RWPE1 (cell line): Measurements from ENCODE around the gene DNHD1.

Experiments
- CTCF ChIA-PET: fragments of 350-600 bp; sonication (Branson Sonifier 250); formaldehyde crosslinking; extraction: SDS; loops from one replicate; lab custom pipeline; 2021; lab: Yijun Ruan, JAX
- POLR2A ChIA-PET: fragments of 400-600 bp; formaldehyde crosslinking; extraction: SDS; loops from one replicate; lab custom pipeline; 2020; ENCODE audit warnings: antibody characterized with exemption; ENCODE audit not compliant: low non-redundant PET; lab: Yijun Ruan, JAX
- DNase-seq: peaks from one replicate; pipeline ENCODE4 v3.0.0; 2012; ENCODE audit warnings: low spot score
- H3K27ac ChIP-seq: fragments of 450-650 bp; 2 replicates; pipeline ENCODE4 v1.5.1; 2017
- TF ChIP-seq, protein P1 (sequence below): fragments of 450-650 bp; conservative IDR thresholded peaks from 2 replicates; pipeline ENCODE4 v1.5.1; 2017; ENCODE audit warnings: low read depth, mild to moderate bottlenecking

Gene DNHD1

DNA sequence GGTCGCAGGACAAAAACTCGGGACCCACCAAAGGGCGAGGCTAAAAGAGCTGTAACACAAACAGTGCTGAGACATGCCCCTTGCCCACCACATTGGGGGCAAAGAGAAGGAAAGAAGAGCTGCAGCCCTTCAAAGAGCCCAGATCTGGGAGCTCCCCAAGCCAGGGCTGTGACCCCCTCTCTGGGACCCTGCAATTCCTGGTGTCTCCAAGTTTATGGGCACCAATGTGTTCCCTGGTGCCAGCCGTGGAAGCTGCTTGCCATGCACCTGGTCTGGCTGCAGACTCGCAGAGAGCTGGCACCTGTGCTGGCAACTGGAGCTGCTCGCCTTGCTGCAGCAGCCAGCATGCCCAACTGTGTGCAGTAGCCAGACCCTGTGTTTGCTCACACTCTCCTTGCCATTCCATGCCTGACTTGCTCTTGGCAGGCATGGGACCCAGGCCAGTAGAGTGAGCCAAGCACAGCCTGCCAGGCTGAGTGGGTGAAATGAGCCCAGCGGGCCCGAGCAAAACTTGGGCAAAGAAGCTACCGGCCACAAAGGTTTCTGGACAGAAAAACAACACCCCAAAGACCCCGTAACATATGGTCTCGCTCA lies 90.4 kb downstream of the DNHD1 start:
- ChIA-PET CTCF (interaction anchor here (1.2 kb wide), 1 partner anchor 56 kb away, joined by 4 read pairs; no protein-coding TSS in a partner anchor), POLR2A (no interaction called here)
- no peak overlapping the region for H3K27ac ChIP-seq

DNA sequence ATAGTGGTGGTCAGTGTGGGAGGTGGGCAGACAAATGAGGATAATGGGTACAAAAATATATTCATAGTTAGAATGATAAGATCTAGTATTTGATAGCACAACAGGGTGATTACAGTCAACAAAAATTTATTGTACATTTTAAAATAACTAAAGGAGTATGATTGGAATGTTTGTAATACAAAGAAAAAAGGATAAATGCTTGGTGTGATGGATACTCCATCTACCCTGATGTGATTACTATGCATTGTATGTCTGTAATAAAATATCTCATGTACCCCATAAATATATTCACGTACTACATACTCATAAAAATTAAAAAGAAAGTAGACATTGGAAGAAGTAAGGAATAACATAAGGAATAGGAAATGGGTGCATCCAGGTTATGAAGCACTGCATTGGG lies 90.9 kb downstream of the DNHD1 start:
- TF ChIP-seq, protein P1, sequence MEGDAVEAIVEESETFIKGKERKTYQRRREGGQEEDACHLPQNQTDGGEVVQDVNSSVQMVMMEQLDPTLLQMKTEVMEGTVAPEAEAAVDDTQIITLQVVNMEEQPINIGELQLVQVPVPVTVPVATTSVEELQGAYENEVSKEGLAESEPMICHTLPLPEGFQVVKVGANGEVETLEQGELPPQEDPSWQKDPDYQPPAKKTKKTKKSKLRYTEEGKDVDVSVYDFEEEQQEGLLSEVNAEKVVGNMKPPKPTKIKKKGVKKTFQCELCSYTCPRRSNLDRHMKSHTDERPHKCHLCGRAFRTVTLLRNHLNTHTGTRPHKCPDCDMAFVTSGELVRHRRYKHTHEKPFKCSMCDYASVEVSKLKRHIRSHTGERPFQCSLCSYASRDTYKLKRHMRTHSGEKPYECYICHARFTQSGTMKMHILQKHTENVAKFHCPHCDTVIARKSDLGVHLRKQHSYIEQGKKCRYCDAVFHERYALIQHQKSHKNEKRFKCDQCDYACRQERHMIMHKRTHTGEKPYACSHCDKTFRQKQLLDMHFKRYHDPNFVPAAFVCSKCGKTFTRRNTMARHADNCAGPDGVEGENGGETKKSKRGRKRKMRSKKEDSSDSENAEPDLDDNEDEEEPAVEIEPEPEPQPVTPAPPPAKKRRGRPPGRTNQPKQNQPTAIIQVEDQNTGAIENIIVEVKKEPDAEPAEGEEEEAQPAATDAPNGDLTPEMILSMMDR: no peak
- CTCF ChIA-PET: interaction anchor here (1.2 kb wide), 1 partner anchor 57 kb away, joined by 4 read pairs; no protein-coding TSS in a partner anchor
- POLR2A ChIA-PET: no interaction called here
- H3K27ac ChIP-seq: no peak overlapping the region
- no peak for DNase-seq

More for the DNA sequence above, 90.4 kb downstream of the DNHD1 start:
- no peak for DNase-seq
- TF ChIP-seq, protein P1: no peak

- ChIA-PET POLR2A (no interaction called here), CTCF (interaction anchor here (0.6 to 0.7 kb wide), 3 partner anchors 28 to 306 kb away, joined by 3 to 6 read pairs (median 3); no protein-coding TSS in a partner anchor)
Measured at GRCh38 chr11:6594142-6594768, 97.2 kb downstream of the DNHD1 start.

DNA sequence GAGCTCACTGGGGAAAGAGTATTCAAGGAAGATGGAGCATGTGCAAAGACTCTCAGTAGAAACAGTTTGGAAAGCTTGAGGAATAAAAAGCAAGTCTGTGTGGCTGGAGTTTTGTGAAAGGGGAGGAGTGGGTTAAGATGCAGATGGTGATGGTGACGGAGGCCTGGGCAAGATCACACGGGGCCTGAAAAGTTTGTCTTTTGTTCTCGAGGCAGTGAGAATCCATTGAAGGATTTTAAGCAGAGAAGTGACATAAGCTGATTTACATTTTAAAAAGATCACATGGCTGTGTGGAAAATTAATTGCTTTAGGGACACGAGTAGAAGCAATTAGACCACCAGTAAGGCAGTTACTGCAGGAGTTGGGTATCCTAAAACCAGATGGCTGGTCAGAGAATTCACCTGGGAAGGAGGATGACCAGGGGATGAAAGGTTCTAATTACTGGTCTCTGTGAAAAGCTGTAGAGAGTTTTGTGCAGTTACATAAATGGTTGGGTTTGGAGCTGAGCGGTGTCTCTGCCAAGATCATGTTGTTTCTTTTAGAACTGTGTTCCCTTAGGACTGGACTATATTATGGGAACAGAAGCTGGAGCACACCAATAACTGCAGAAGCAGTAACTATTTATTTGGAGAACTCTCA lies 99.3 kb downstream of the DNHD1 start:
- CTCF ChIA-PET: interaction anchor here (0.6 kb wide), 1 partner anchor 28 kb away, joined by 3 read pairs; no protein-coding TSS in a partner anchor
- TF ChIP-seq, protein P1: no peak
- H3K27ac ChIP-seq: no peak overlapping the region
- no peak for DNase-seq
- POLR2A ChIA-PET: no interaction called here

More at GRCh38 chr11:6594142-6594768, 97.2 kb downstream of the DNHD1 start:
- DNase-seq: no peak
- no peak overlapping the region for H3K27ac ChIP-seq
- TF ChIP-seq, protein P1: no peak

DNA sequence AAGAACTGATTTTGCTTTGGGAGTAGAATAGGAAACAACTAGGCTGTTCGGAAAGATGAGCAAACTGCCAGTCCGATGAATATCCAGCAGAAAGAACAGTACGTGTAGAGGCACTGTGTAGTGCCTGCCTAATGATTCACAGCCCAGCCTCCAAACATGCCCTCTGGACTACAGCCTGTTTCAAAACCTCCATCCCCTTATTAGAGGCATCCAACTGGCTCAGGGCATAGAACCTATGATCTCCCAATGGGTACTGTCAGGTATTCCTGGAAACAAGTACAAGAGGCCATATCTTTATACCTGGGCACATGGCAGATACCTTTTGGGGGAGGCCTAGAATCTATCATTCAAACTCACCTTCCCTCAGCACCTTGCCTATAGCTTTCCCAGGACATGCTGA lies 101.5 kb downstream of the DNHD1 start:
- ChIA-PET POLR2A (no interaction called here), CTCF (interaction anchor here (0.5 to 0.7 kb wide), 2 partner anchors 85 to 987 kb away, joined by 3 to 4 read pairs; partner anchors contain the start of gene MRPL17)
- TF ChIP-seq, protein P1: no peak

DNA sequence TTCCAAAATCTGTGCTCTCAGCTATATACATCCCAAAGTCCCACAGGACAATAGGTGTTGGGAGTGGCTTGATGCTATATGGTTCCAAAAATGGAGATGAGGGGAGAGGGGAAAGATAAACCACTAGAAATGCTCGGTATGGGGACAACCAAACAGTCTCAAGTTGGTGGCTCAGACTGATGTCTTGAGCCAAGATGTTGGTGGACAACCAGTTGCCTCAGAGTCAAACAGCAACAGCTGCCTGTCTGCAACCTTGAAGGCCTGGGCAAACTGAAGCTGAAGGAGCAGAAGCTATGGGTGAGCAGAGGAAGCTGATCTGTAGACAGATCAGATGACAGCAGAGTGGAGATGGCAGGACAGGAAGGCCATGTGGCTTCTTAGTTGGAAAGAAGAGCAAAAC lies 102.4 kb downstream of the DNHD1 start:
- no peak for DNase-seq
- TF ChIP-seq, protein P1: no peak
- POLR2A ChIA-PET: no interaction called here
- CTCF ChIA-PET: no interaction called here
- H3K27ac ChIP-seq: no peak overlapping the region

More for the DNA sequence above, 101.5 kb downstream of the DNHD1 start:
- no peak for DNase-seq
- no peak overlapping the region for H3K27ac ChIP-seq
